ENCODE measurements around the gene ZNF396.

DNA sequence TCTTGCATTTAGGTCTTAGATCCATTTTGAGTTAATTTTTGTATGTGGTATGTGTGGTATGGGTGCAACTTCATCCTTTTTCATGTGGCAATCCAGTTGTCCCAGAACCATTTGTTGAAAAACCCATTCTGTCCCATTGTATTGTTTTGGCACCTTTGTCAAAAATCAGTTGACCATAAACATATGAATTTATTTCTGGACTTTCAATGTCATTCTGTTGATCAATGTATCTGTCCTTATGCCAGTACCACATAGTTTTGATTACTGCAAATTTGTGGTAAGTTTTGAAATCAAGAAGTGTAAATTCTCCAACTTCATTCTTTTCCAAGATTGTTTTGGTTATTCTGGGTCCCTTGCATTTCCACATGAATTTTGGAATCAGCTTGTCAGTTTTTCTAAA, 16.6 kb upstream of the ZNF396 start:
- TF ChIP-seq, protein P1, sequence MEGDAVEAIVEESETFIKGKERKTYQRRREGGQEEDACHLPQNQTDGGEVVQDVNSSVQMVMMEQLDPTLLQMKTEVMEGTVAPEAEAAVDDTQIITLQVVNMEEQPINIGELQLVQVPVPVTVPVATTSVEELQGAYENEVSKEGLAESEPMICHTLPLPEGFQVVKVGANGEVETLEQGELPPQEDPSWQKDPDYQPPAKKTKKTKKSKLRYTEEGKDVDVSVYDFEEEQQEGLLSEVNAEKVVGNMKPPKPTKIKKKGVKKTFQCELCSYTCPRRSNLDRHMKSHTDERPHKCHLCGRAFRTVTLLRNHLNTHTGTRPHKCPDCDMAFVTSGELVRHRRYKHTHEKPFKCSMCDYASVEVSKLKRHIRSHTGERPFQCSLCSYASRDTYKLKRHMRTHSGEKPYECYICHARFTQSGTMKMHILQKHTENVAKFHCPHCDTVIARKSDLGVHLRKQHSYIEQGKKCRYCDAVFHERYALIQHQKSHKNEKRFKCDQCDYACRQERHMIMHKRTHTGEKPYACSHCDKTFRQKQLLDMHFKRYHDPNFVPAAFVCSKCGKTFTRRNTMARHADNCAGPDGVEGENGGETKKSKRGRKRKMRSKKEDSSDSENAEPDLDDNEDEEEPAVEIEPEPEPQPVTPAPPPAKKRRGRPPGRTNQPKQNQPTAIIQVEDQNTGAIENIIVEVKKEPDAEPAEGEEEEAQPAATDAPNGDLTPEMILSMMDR (IDR thresholded peaks at IDR 0.05) = no peak
- TF ChIP-seq POLR2A (IDR thresholded peaks at IDR 0.05) = no peak
